Measurements from ENCODE around the gene VASN.
A peak's percentile ranks its signal among the peaks of the same experiment; 100 is the strongest.

VASN gene

DNA sequence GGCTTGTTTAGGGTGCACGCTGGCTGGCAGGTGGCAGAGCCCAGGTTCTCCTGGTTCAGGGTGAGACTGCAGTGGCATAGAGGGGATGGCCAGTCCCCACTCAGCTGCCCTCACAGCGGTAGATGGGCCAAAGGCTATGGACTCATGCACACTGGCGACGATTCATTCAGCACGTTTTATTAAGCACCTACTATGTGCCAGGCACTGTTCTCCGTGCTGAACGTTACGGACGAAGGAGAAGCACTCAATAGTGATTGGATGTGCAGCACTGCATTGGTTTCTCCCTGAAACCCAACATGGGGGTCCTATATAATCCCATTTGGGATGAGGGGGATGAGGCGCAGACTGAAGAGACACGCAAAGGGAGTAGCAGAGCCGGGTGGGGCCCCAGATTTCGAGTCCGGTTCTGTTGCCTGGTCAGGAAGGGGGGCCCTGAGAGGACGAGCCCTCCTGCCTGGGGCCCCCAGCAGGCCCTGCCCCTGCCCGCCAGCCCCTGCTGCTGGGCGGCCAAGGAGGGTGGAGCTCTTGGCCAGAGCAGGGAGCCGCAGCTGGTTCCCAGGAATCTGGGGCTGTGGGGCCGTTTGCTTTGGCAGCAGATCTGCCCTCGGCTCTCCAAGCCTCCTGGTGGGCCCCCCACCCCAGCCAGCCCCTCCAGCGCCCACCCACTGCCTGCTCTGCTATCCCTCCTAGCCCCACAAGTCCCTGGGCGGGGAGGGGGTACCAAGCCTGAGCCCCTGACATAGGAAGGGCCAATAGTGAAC is 47.0 kb upstream of the VASN start:
- no peak for DNase-seq
- H3K27me3 ChIP-seq: no peaks in the 10 kb centered on the region
- H3K9me3 ChIP-seq: no peaks in the 10 kb centered on the region
- TF ChIP-seq, protein P1, sequence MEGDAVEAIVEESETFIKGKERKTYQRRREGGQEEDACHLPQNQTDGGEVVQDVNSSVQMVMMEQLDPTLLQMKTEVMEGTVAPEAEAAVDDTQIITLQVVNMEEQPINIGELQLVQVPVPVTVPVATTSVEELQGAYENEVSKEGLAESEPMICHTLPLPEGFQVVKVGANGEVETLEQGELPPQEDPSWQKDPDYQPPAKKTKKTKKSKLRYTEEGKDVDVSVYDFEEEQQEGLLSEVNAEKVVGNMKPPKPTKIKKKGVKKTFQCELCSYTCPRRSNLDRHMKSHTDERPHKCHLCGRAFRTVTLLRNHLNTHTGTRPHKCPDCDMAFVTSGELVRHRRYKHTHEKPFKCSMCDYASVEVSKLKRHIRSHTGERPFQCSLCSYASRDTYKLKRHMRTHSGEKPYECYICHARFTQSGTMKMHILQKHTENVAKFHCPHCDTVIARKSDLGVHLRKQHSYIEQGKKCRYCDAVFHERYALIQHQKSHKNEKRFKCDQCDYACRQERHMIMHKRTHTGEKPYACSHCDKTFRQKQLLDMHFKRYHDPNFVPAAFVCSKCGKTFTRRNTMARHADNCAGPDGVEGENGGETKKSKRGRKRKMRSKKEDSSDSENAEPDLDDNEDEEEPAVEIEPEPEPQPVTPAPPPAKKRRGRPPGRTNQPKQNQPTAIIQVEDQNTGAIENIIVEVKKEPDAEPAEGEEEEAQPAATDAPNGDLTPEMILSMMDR (IDR thresholded peaks at IDR 0.05; ENCODE audit: low read depth, low read length): no peak
- peaks cover 22% of the 10 kb centered on the region for H3K4me1 ChIP-seq
- H3K4me3 ChIP-seq (ENCODE audit: low read depth, low read length): no peak overlapping the region
- no peaks in the 10 kb centered on the region for H3K36me3 ChIP-seq

DNA sequence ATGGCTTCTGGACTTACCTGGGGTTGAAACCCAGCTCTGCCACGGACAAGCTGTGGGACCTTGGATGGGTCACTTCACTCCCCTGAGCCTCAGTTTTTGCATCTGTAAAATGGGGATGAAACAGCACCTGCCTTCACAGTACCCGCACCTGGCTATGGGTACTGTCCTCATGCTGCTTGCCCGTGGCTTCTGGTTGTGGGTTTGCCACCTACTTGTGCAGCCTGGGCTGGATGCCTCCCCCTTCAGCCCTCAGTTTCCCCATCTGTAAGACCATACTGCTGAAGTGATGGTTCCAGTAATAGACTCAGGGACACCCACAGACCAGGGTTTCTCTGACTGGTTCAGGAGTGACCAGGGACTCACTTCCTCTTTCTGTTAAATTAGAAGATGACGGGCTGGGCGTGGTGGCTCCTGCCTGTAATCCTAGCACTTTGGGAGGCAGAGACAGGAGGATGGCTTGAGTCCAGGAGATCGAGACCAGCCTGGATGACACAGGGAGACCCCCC is 46.3 kb upstream of the VASN start:
- TF ChIP-seq, protein P1 (IDR thresholded peaks at IDR 0.05; ENCODE audit: low read depth, low read length): no peak
- H3K36me3 ChIP-seq: no peaks in the 10 kb centered on the region
- H3K4me1 ChIP-seq: peaks cover 19% of the 10 kb centered on the region
- H3K27me3 ChIP-seq: no peaks in the 10 kb centered on the region
- H3K4me3 ChIP-seq (ENCODE audit: low read depth, low read length): no peak overlapping the region
- H3K9me3 ChIP-seq: no peaks in the 10 kb centered on the region
- DNase-seq: no peak

DNA sequence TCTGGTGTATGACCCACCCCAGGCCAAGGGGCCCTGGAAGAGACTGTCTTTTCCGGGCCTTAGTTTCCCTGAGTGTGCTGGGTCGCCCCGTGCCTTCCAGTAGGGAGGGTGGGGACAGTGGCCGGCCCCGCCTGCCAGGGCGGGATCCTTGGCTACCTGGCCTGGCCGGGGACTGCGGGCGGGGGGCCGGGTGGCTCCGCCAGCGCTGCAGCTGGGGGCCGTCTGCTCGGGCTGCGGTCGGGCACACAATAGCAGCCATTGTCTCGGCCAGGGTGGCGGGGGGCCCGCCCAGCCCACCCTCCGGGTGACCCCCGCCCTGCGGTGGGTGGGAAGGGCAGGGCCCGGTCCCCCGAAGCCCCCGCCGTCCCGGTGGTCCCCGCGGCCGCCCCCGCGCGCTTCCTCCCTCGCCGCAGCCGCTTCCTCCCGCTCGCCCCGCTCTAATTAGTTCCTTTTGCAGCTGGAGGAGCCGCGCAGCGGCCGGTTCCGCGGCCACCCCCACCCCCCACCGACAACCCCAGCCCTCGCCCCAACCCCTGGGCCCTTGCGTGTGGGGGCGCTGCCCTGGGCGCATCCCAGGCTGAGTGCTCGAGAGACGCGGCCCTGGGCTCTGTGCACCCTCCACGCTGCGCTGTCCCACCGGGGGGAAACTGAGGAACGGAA is 44.1 kb upstream of the VASN start:
- DNase-seq: no peak
- H3K4me1 ChIP-seq: peaks cover 16% of the 10 kb centered on the region

DNA sequence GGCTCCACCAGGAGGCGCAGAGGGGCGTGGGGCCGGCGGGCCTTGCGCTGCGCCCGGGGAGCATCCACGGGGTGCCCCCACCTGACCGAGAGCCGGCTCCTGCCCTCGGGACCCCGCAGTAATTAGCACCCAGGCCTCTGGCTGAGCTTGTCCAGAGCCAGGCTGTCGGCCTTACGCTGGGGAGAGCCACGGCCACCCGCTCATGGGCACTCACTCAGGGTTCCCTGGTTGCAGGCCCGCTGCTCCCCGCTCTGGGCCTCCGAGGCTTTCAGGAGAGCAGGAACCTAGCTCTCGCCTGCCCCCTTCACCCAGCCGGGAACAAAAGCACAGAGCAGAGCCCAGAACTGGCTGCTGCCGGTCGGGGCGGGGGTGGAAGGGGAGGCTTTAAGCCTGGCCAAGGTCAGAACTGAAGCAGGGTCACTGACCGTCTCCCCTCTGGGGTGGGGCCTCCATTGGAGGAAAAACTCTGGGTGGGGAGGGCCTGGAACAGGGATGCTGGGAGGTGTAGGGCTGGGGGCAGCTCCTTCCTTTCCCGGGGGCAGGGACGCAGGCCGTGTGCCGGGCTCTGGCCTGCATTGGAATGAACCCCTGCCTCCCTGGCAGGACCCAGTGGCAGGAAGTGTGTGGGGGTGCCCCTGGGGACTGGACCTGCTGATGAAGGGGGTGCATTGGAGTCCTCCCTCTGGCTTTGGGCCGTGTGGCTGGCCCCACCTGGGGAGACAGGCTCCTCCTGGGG is 43.4 kb upstream of the VASN start:
- Histone ChIP-seq H3K9me3 (no peaks in the 10 kb centered on the region), H3K36me3 (no peaks in the 10 kb centered on the region), H3K4me1 (peaks cover 16% of the 10 kb centered on the region), H3K4me3 (ENCODE audit: low read depth, low read length) (peak overlapping the region; percentile 65), H3K27me3 (no peaks in the 10 kb centered on the region)
- peak; percentile 89 for DNase-seq
- TF ChIP-seq, protein P1 (IDR thresholded peaks at IDR 0.05; ENCODE audit: low read depth, low read length): peak; percentile 70

More for the DNA sequence above, 44.1 kb upstream of the VASN start:
- no peaks in the 10 kb centered on the region for H3K27me3 ChIP-seq
- peak overlapping the region; percentile 65 for H3K4me3 ChIP-seq (ENCODE audit: low read depth, low read length)
- H3K36me3 ChIP-seq: no peaks in the 10 kb centered on the region
- no peaks in the 10 kb centered on the region for H3K9me3 ChIP-seq
- TF ChIP-seq, protein P1 (IDR thresholded peaks at IDR 0.05; ENCODE audit: low read depth, low read length): no peak

DNA sequence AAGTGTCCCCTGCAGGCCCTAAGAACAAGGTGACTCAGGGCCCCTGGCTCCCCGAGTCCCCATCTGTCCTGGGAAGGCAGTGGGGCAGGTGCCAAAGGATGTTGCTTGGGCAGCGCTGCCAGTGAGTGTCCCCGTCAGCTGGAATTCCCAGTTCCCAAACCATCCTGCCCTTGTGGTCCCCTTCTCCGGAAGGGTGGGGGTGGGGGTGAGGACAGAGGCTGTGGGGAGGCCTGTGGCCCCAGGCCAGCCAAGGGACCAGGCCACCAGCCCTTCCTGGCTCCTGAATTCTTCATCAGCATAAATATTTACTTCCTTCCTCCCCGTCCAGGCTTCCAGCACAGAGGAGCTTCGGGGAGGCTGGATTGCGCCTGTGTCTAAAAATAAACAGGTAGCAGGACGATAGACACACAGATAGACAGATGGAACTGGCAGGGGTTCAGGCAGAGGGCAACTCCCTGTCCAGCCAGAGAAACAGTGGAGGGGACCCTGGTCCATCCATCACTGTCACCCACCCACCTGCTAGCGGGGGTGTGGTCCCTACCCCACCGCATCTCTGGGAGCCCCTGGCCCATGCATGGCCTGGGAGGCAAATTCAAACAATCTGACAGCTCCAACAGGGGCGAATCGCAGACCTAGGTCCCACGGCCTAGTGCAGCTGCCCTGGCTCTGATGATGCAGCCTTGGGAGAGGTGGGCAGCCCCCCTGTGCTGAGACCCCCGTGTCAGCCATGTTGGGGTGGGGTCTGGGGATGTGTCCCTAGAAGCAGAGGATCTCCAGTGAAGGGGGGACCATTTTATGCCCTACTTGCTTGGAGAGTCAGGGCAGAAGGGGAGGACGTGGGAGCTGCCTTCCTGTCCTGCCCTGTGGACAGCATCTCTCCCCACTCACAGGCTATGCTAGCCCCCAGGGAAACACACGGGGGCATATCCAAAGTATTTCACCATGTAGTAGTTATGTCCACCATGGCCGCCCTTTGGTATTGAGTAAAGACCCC is 42.6 kb upstream of the VASN start:
- no peaks in the 10 kb centered on the region for H3K9me3 ChIP-seq
- TF ChIP-seq, protein P1 (IDR thresholded peaks at IDR 0.05; ENCODE audit: low read depth, low read length): no peak
- H3K27me3 ChIP-seq: no peaks in the 10 kb centered on the region
- H3K4me1 ChIP-seq: peaks cover 9% of the 10 kb centered on the region
- no peak overlapping the region for H3K4me3 ChIP-seq (ENCODE audit: low read depth, low read length)
- DNase-seq: no peak
- no peaks in the 10 kb centered on the region for H3K36me3 ChIP-seq

Data from BE2C (cell line).